ENCODE measurements around the gene TRIM63. TPM values are rescaled to one million over a fixed set of nuclear protein-coding genes. Genes with fewer than 3 reads are reported as not detected.

TRIM63 gene
- total RNA-seq, 4 donors from 2014 or later = 0.21 to 0.98 TPM; not detected in 2

DNA sequence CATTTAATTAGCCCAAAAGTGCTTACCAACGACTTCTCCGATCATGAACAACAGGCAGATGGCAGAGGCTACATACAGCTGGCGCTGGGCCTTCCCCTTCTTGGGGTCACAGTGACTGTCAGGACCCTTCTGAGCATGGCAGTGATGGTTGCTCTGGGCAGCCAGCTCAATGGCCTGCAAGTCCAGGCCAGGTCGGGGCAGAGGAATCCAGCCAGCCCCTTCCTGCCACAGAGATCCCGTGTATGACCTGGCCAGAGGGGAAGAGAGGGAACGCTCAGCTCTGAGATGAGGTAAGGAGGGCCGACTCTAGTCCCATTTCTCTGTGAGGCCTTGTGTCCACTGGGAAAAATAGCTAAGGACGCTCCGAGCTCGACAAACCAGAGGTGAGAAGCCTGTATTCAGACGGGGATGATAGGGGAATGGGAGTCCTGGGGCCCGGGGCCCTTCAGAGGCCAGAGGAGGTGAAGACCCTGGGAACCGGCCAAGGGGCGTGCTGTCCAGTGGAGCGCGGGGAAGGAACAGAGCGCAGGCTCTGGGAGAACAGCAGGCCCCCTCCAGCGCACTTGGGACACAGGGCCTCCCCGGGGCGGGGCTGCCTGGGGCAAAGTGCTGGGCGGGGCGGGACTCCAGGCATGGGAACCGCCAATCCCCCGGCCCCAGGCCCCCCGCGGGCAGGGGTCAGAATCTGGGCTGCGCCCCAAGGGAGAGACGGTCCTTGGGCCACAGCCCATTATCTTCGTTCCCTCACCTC lies 22.3 kb downstream of the TRIM63 start:
- Histone ChIP-seq H3K36me3 (no peaks in the 10 kb centered on the region), H3K27ac (no peak overlapping the region), H3K27me3 (peaks cover 0 to 63% of the 10 kb centered on the region in 2 donors), H3K9me3 (no peaks in the 10 kb centered on the region), H3K4me3 (no peak overlapping the region), H3K4me1 (peaks cover 0 to 17% (median 5%) of the 10 kb centered on the region in 4 donors)
- DNase-seq (ENCODE audit: low spot score in 2 of 2) = no peak
- WGBS, 2 donors = 22 to 30% methylated on average over 27 of the region's 29 CpGs
- TF ChIP-seq EP300 (IDR thresholded peaks at IDR 0.05) (no peak), POLR2A (IDR thresholded peaks at IDR 0.05) (no peak), CTCF (IDR thresholded peaks at IDR 0.05) (no peak)

DNA sequence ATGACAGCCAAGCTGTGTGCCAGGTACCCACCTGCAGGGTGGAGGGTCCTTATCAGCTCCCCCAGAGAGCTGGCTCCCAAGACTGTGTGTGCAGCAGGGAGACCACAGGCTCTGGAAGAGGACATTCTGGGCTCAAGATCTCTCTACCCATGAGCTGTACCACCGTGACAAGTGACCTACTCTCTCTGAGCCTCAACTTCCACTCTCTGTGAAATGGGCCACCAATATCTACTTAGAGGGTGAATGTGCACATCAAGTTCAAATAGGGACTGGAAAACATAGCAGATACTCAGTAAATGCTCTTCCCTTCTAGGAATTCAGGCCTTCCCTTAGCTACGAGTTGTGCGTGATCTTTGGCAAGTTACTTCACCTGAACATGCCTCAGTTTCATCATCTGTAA lies 23.0 kb downstream of the TRIM63 start:
- TF ChIP-seq CTCF (IDR thresholded peaks at IDR 0.05) (no peak), EP300 (IDR thresholded peaks at IDR 0.05) (no peak), POLR2A (IDR thresholded peaks at IDR 0.05) (no peak)
- Histone ChIP-seq H3K9me3 (no peaks in the 10 kb centered on the region), H3K27me3 (peaks cover 0 to 60% of the 10 kb centered on the region in 2 donors), H3K4me3 (no peak overlapping the region), H3K36me3 (no peaks in the 10 kb centered on the region), H3K27ac (no peak overlapping the region), H3K4me1 (peaks cover 0 to 17% (median 5%) of the 10 kb centered on the region in 4 donors)
- DNase-seq (ENCODE audit: low spot score in 2 of 2) = no peak
- WGBS, 2 donors = 88 to 93% methylated on average over 3 of the region's 3 CpGs

GRCh38 chr1:26043765-26044164 lies 23.7 kb downstream of the TRIM63 start:
- Histone ChIP-seq H3K27ac (no peak overlapping the region), H3K4me3 (no peak overlapping the region), H3K4me1 (peaks cover 0 to 17% (median 5%) of the 10 kb centered on the region in 4 donors), H3K36me3 (no peaks in the 10 kb centered on the region), H3K9me3 (no peaks in the 10 kb centered on the region), H3K27me3 (peaks cover 0 to 55% of the 10 kb centered on the region in 2 donors)
- DNase-seq (ENCODE audit: low spot score in 2 of 2) = no peak
- WGBS, 2 donors = 75 to 77% methylated on average over 2 of the region's 2 CpGs
- TF ChIP-seq POLR2A (IDR thresholded peaks at IDR 0.05) = no peak
- no peak for TF ChIP-seq EP300 (IDR thresholded peaks at IDR 0.05)
- no peak for TF ChIP-seq CTCF (IDR thresholded peaks at IDR 0.05)

GRCh38 chr1:26041978-26042377 lies 25.5 kb downstream of the TRIM63 start:
- no peak for DNase-seq (ENCODE audit: low spot score in 2 of 2)
- Histone ChIP-seq H3K9me3 (no peaks in the 10 kb centered on the region), H3K27ac (no peak overlapping the region), H3K36me3 (no peaks in the 10 kb centered on the region), H3K4me1 (peaks cover 0 to 17% (median 5%) of the 10 kb centered on the region in 4 donors), H3K4me3 (no peak overlapping the region), H3K27me3 (peaks cover 0 to 41% of the 10 kb centered on the region in 2 donors)
- WGBS, 2 donors = 69 to 78% methylated on average over 4 of the region's 4 CpGs
- TF ChIP-seq POLR2A (IDR thresholded peaks at IDR 0.05) = no peak
- TF ChIP-seq CTCF (IDR thresholded peaks at IDR 0.05) = no peak
- no peak for TF ChIP-seq EP300 (IDR thresholded peaks at IDR 0.05)

DNA sequence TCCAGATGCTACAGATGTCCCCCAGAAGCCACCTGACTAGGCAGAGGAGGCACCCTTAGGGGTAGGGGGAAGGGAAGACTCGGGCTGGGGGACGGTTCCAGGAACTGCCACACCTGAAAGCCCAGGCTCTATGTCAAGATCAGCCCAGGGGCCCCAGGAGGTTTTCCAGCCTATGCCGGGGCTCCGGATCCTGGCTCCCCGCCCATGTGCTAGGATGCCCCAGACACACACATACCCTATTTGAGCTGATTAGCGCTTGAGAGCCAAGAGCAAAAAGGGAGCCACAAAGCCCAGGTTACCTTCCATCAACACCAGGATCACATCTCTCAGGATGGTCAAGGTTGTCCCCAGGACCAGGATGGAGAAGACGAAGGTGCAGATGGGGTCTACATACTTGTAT lies 26.0 kb downstream of the TRIM63 start:
- H3K4me3 ChIP-seq = no peak overlapping the region
- no peak for DNase-seq (ENCODE audit: low spot score in 2 of 2)
- H3K27ac ChIP-seq = no peak overlapping the region
- TF ChIP-seq CTCF (IDR thresholded peaks at IDR 0.05) = no peak
- TF ChIP-seq EP300 (IDR thresholded peaks at IDR 0.05) = no peak
- no peak for TF ChIP-seq POLR2A (IDR thresholded peaks at IDR 0.05)
- WGBS, 2 donors = 80 to 82% methylated on average over 7 of the region's 7 CpGs
- H3K9me3 ChIP-seq = no peaks in the 10 kb centered on the region
- peaks cover 0 to 20% (median 7%) of the 10 kb centered on the region in 4 donors for H3K4me1 ChIP-seq
- H3K36me3 ChIP-seq = no peaks in the 10 kb centered on the region
- peaks cover 0 to 36% of the 10 kb centered on the region in 2 donors for H3K27me3 ChIP-seq
